OCI-LY7 (cell line): Measurements from ENCODE around the gene STAT5A.

ENCODE experiments used
- CTCF ChIP-seq: fragments of 200-600 bp; sonication (generic); conservative IDR thresholded peaks from 2 replicates; pipeline ENCODE4 v1.5.1; 2014; ENCODE audit warnings: mild to moderate bottlenecking, antibody characterized with exemption, low read length, moderate library complexity, mixed read lengths
- EZH2phosphoT487 ChIP-seq: fragments of 200-600 bp; sonication (generic); IDR thresholded peaks from 2 replicates; pipeline ENCODE4 v1.6.1; 2018; ENCODE audit warnings: low read depth, borderline replicate concordance, mild to moderate bottlenecking, mixed run types, antibody characterized with exemption, low read length, moderate library complexity, mixed read lengths

DNA sequence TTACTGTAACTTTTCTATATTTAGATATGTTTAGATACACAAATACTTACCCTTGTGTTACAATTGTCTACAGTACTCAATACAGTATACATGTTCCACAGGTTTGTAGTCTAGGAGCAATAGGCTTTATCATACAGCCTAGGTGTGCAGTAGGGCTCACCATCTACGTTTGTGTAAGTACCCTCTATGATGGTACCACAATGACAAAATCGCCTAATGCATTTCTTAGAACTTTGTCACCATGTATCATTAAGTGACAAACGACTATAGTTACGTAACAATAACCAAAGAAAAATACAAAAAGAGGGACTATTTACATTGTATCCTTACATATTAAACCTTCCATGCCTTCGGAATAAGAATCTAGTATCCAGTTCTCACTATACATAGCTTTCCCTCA, 20.1 kb upstream of the STAT5A start:
- TF ChIP-seq CTCF, result no peak
- TF ChIP-seq EZH2phosphoT487, result no peak
